Stimulated activated memory B cell treated with anti-CD40 and anti-IgM and Interleukin-4, amounts not matched to agents 10 μg/mL and 1 μg/mL and 100 μg/mL, for 72 hours (primary cell): Measurements from ENCODE around the gene A2M.
A peak's percentile ranks its signal among the peaks of the same experiment; 100 is the strongest.

Experiments used
- ATAC-seq: fragments of 150-1000 bp; cut with Tn5 transposase; 2 replicates; pipeline ENCODE4 v1.10.0; 2021
- H3K27ac Mint-ChIP-seq: one replicate; pipeline ENCODE4 v1.8.0; 2022; ENCODE audit warnings: mild to moderate bottlenecking, mixed read lengths
- H3K27me3 Mint-ChIP-seq: one replicate; pipeline ENCODE4 v1.8.0; 2022; ENCODE audit warnings: mixed read lengths
- H3K36me3 Mint-ChIP-seq: one replicate; pipeline ENCODE4 v1.8.0; 2022; ENCODE audit warnings: mixed read lengths
- H3K4me1 Mint-ChIP-seq: one replicate; pipeline ENCODE4 v1.8.0; 2022; ENCODE audit warnings: mixed read lengths
- H3K4me3 Mint-ChIP-seq: one replicate; pipeline ENCODE4 v1.8.0; 2022; ENCODE audit warnings: mild to moderate bottlenecking, moderate library complexity, mixed read lengths
- H3K9me3 Mint-ChIP-seq: one replicate; pipeline ENCODE4 v1.8.0; 2022; ENCODE audit warnings: mixed read lengths

A2M gene

DNA sequence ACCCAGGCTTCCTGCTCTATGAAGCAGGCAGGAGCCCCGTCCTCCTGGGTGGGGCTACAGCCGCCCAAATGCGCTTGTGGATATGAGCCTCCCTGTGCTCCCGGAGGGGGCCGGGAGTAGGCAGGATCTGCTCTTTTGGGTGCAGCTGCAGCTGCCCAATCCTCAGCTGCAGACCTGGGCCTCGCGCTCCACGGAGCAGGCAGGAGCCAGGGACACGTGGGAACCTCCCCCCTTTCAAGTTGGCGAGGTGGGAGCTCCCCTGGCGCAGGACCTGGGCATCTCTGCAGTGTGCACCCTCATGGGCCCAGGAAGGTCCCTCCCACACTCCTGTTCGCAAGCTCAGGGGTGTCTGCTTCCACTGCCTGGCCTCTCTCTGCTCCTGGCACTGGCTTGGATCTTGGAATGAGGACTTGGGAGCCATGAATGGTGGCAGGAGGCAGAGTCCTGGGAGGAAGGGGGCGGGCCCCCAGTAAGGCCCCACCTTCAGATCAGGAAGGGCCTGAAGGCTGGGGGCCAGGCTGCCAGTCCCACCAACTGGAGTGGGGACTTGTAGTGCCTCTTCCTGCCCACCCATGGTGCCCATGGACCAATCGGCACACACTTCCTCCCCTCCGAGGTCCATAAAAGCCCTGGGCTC lies 65.1 kb downstream of the A2M start:
- peaks cover 2% of the 10 kb centered on the region for H3K36me3 Mint-ChIP-seq
- no peak for ATAC-seq
- no peak overlapping the region for H3K4me3 Mint-ChIP-seq
- peaks cover 20% of the 10 kb centered on the region for H3K27me3 Mint-ChIP-seq
- H3K4me1 Mint-ChIP-seq, result peaks cover 9% of the 10 kb centered on the region
- H3K27ac Mint-ChIP-seq, result no peak overlapping the region
- peaks cover 4% of the 10 kb centered on the region for H3K9me3 Mint-ChIP-seq

DNA sequence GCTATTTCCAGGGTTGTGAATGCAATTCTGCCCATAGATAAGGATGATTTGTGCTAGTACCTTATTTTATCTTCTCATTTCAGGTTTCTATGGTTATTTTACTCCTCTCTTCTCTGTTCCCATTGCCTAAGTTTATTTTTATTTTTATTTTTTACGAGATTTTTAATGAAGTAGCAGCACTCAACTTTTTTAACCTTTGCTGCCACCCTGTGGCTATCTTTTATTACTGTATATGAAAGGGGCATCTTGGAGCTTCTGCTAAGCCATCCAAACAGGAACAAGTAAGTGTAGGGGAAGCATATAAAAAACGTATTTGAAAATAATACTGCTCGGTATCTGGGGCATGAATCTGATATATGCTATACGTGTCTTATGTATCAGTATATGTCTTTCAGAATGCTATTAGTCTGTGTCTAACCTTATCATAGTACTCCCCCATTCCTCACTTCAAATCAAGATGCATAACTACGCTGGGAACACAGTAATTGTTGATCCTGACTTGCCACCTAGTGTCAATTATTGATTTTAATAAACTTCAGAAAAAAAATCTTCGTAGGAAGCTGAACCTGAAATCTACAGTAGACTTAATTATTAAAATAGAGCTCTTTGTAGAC lies 66.1 kb downstream of the A2M start:
- peaks cover 14% of the 10 kb centered on the region for H3K27me3 Mint-ChIP-seq
- peaks cover 9% of the 10 kb centered on the region for H3K4me1 Mint-ChIP-seq
- H3K9me3 Mint-ChIP-seq, result peaks cover 7% of the 10 kb centered on the region
- H3K27ac Mint-ChIP-seq, result no peak overlapping the region
- peak; percentile 58 for ATAC-seq
- peaks cover 7% of the 10 kb centered on the region for H3K36me3 Mint-ChIP-seq
- H3K4me3 Mint-ChIP-seq, result no peak overlapping the region

DNA sequence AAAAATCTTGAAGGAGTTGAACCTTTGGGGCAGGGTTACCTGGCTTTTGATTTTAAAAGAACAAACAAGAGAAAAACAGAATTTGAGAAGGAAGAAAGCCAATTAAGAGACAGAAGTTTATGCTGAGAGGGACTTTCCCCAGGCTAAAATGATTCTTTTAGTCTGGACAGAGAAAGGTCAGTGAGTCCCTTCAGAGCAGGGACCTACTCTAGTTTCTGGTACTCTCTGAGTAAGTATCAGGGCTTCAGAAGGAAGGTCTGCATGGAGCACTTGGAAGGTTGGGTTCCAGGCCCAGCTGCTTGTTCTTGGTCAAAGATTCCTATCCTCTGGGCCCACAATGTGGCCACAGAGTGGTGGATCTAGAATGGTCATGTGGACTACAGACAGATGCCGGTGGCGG lies 66.8 kb downstream of the A2M start:
- H3K9me3 Mint-ChIP-seq, result peaks cover 7% of the 10 kb centered on the region
- peaks cover 9% of the 10 kb centered on the region for H3K4me1 Mint-ChIP-seq
- H3K36me3 Mint-ChIP-seq, result peaks cover 7% of the 10 kb centered on the region
- ATAC-seq, result no peak
- H3K4me3 Mint-ChIP-seq, result no peak overlapping the region
- peak overlapping the region; percentile 33 for H3K27ac Mint-ChIP-seq
- peaks cover 14% of the 10 kb centered on the region for H3K27me3 Mint-ChIP-seq

DNA sequence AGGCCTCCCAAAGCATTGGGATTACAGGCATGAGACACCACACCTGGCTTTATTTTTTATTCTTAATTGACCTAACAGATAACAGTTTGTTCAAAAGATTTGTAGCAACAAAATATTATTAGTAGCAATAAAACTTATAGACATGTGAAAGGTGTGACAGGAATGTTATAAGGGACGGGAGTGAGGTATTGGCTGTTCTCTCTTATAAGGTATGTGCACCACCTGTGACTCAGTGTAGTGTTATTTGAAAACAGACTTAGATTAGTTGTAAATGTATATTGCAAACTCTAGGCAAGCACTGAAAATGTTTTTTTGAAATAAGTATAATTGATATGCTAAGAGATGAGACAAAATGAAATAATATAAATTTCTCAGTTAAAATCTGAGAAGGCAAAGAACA lies 68.6 kb downstream of the A2M start:
- Mint-ChIP-seq H3K27me3 (peaks cover 8% of the 10 kb centered on the region), H3K27ac (no peak overlapping the region), H3K4me1 (peaks cover 9% of the 10 kb centered on the region), H3K9me3 (peaks cover 7% of the 10 kb centered on the region), H3K36me3 (peaks cover 7% of the 10 kb centered on the region), H3K4me3 (no peak overlapping the region)
- ATAC-seq, result no peak

DNA sequence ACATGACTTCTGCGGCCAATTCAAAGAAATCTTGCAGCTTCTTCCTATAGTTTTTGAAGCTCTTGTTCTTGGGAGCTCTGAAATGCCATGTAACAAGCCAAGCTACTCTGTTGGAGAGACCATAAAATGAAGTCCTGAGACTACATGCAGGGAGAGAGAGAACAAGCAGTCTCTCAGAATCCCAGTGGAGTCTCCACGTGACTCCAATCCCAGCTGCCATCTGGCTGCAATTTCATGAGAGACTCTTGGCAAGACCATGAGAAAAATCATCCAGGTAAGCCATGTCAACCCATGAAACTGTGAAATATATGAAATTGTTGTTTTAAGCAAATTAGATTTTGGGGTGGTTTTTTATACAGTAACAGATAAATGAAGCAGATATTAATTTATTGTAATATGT lies 72.0 kb downstream of the A2M start:
- Mint-ChIP-seq H3K4me3 (no peak overlapping the region), H3K9me3 (peaks cover 7% of the 10 kb centered on the region), H3K27me3 (no peaks in the 10 kb centered on the region), H3K27ac (no peak overlapping the region), H3K36me3 (peaks cover 7% of the 10 kb centered on the region), H3K4me1 (peaks cover 3% of the 10 kb centered on the region)
- no peak for ATAC-seq

DNA sequence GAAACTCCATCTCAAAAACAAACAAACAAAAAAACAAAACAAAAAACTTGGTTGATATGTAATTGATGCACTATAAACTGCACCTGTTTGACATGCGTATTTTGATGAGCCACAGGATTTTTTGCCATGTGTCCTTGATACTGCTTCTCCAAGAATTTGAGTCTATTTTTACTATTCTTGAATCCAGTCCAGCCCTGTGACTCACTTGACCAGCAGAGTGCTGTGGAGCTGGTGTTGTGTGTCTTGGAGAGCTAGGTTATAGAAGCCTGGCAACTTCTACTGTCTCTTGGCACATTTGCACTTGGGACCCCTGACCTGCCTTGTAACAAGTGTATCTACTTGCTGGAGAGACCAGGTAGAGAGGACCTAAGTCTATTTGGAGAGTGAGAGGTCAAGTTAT lies 74.4 kb downstream of the A2M start:
- no peaks in the 10 kb centered on the region for H3K4me1 Mint-ChIP-seq

DNA sequence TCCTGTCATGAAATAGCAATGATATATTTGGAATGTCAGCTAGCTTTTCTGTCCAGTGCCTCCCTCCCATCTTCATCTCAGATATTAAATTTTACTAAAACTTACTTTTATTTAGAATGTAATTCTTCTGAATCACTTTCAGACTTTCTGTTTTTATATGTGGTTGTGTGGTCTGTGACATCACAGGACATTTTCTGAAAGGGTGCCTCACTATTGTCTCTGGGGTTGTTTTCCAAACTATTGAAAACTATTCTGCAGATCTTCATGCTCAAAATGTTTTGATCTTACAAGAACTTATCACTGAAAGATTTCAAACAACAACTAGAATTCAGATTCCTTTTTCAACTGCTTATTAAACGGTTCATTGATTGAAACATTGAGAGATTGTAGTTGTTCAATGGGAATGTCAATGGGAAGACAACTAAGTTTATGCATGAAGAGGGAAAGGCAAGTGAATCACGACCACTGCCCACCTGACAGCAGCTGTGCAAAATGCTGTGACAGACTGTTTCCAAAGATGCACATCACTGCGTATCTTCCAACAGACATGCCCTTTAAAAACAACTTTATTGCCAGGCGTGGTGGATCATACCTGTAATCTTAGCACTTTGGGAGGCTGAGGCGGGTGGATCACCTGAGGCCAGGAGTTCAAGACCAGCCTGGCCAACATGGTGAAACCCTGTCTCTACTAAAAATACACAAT lies 75.1 kb downstream of the A2M start:
- H3K4me1 Mint-ChIP-seq, result no peaks in the 10 kb centered on the region
- no peak overlapping the region for H3K4me3 Mint-ChIP-seq
- no peaks in the 10 kb centered on the region for H3K27me3 Mint-ChIP-seq
- H3K9me3 Mint-ChIP-seq, result peaks cover 3% of the 10 kb centered on the region
- H3K27ac Mint-ChIP-seq, result no peak overlapping the region
- peaks cover 5% of the 10 kb centered on the region for H3K36me3 Mint-ChIP-seq
- ATAC-seq, result no peak

More for the DNA sequence above, 74.4 kb downstream of the A2M start:
- no peak overlapping the region for H3K4me3 Mint-ChIP-seq
- peaks cover 7% of the 10 kb centered on the region for H3K36me3 Mint-ChIP-seq
- peaks cover 7% of the 10 kb centered on the region for H3K9me3 Mint-ChIP-seq
- H3K27me3 Mint-ChIP-seq, result no peaks in the 10 kb centered on the region
- no peak for ATAC-seq
- H3K27ac Mint-ChIP-seq, result no peak overlapping the region

DNA sequence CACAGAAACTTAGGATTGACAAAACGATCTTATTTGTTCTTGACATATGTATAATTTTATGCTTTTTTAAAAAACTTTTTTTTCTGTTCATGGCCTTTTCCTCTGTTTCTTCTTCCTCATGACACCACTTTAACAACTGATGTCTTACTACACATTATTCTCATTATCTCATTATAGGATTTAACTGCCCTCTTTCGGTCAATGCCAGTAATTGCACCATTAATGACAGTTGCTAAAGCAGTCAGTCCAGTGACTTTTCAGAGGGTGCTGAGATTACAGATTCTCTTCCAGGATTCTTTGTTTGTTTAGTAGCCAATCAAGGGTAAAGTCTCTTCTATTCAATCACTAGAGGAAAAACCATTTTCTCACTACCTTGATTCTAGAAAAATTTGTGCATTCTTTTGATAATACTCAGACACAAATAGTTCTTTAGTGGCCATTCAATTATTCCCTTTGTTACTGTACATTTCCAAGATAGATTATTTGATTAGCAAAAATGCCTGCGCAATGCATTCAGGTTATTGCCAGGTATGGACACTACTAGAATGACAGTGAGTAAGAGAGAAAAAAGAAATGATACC lies 76.2 kb downstream of the A2M start:
- peak; percentile 63 for ATAC-seq
- Mint-ChIP-seq H3K9me3 (no peaks in the 10 kb centered on the region), H3K4me1 (no peaks in the 10 kb centered on the region), H3K4me3 (no peak overlapping the region), H3K27me3 (no peaks in the 10 kb centered on the region), H3K36me3 (no peaks in the 10 kb centered on the region), H3K27ac (no peak overlapping the region)

DNA sequence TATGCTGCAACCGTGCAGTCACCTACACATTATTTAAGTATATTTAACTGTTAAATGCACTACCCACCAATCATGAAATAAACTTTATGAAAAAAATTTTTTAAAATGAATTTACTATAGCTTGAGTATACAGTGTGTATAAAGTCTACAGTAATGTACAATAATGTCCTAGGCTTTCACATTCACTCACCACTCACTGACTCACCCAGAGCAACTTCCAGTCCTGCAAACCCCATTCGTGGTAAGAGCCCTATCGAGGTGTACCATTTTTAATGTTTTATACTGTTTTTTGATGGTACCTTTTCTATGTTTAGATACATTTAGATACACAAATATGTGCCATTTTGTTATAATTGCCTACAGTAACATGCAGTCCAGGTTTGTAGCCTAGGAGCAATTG lies 78.3 kb downstream of the A2M start:
- Mint-ChIP-seq H3K9me3 (no peaks in the 10 kb centered on the region), H3K27ac (no peak overlapping the region), H3K4me3 (no peak overlapping the region), H3K4me1 (peaks cover 14% of the 10 kb centered on the region), H3K27me3 (no peaks in the 10 kb centered on the region), H3K36me3 (no peaks in the 10 kb centered on the region)
- no peak for ATAC-seq

DNA sequence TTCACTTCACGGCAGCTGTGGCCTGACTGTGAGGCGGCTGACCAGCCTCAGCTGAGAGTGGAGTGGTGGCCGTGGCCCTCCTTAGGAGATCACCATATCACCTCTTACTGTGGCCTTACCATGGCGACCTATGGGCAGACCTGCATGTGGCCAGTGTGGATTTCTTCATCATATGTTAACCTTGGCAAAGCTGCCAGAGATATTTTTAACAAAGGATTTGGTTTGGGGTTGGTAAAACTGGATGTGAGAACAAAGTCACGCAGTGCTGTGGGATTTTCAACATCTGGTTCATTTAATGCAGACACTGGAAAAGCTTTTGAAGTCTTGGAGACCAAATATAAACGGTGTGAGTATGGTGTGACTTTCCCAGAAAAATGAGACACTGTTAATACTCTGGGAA lies 79.5 kb downstream of the A2M start:
- Mint-ChIP-seq H3K27me3 (no peaks in the 10 kb centered on the region), H3K9me3 (no peaks in the 10 kb centered on the region), H3K36me3 (no peaks in the 10 kb centered on the region), H3K4me1 (peaks cover 14% of the 10 kb centered on the region), H3K4me3 (no peak overlapping the region), H3K27ac (no peak overlapping the region)
- no peak for ATAC-seq

DNA sequence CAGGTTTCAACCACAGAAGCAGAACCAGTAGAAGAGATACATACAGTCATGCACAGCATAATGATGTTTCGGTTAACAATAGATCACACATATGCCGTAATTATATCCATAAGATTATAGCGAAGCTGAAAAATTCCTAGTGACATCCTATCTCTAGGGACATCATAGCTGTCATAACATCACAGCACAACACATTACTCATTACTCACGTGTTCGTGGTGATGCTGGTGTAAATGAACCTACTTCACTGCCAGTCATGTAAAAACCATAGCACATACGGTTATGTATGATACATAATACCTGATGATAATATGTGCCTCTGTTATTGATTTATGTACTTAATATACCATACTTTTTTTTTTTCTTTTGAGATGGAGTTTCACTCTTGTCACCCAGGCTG lies 81.6 kb downstream of the A2M start:
- peaks cover 14% of the 10 kb centered on the region for H3K4me1 Mint-ChIP-seq
- H3K27ac Mint-ChIP-seq, result no peak overlapping the region
- no peak for ATAC-seq
- no peaks in the 10 kb centered on the region for H3K27me3 Mint-ChIP-seq
- no peaks in the 10 kb centered on the region for H3K9me3 Mint-ChIP-seq
- no peaks in the 10 kb centered on the region for H3K36me3 Mint-ChIP-seq
- no peak overlapping the region for H3K4me3 Mint-ChIP-seq

DNA sequence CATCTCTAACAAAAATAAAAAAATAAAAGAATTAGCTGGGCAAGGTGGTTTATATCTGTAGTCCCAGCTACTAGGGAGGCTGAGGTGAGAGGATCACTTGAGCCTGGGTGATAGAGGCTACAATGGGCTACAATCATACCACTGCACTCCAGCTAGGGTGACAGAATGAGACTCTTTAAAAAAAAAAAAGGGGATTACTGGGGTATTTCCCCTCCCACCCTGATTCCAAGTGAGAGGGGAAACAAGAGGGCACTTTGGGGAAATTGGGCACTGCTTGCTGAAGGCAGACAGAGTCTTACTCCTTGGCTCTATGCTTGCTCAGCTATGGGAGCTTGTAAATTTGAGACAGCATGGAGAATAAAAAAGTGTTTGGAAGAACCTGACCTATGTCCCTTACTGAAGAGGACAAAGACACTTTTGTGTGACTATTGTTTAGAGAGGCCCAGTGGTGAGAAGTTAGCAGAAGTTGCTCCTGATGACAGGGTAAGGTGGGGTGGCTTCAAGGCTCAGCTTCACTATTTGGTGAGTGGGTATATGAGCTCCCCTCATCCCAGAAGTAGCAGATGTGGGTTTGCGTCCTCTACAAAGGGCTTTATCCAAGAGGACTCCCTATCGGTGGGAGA lies 82.3 kb downstream of the A2M start:
- Mint-ChIP-seq H3K9me3 (no peaks in the 10 kb centered on the region), H3K36me3 (no peaks in the 10 kb centered on the region), H3K4me1 (peaks cover 14% of the 10 kb centered on the region), H3K4me3 (no peak overlapping the region), H3K27ac (peak overlapping the region; percentile 2), H3K27me3 (no peaks in the 10 kb centered on the region)
- no peak for ATAC-seq

DNA sequence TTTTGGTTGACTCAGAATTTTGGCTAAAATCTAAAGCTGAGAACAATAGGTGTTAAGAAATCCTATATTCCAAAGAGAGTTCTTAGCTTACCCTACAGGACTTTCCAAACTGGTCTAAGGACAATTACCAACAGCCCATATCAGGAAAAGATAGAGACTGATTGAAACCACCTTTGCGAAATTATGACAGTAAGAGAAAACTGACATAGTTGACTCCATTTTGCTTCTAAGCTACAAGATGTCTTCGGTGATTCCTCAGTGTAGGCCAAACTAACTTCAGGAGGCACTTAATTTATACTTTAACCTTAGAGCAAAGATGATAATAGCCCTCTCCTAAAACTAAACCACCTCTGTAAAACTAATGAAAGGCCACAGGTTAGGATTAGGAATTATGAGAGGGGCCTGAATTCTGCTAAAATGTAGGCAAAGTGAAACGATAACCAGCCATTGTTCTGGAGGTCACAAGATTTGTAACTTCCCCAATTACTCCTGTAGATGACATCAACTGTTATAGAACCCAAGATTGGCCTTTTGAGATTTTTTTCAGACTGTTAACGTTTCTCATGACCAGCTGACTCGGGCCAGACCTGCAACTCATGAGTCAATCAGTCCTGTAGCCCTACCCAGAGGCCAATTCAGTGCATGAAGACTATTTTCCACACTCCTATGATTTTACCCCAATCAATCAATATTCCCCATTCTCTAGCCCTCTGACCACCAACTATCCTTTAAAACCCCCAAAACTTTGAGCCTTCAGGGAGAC lies 83.3 kb downstream of the A2M start:
- no peaks in the 10 kb centered on the region for H3K9me3 Mint-ChIP-seq
- H3K4me3 Mint-ChIP-seq, result no peak overlapping the region
- H3K36me3 Mint-ChIP-seq, result no peaks in the 10 kb centered on the region
- ATAC-seq, result peak; percentile 82
- H3K27ac Mint-ChIP-seq, result peak overlapping the region; percentile 2
- no peaks in the 10 kb centered on the region for H3K27me3 Mint-ChIP-seq
- H3K4me1 Mint-ChIP-seq, result peaks cover 14% of the 10 kb centered on the region

DNA sequence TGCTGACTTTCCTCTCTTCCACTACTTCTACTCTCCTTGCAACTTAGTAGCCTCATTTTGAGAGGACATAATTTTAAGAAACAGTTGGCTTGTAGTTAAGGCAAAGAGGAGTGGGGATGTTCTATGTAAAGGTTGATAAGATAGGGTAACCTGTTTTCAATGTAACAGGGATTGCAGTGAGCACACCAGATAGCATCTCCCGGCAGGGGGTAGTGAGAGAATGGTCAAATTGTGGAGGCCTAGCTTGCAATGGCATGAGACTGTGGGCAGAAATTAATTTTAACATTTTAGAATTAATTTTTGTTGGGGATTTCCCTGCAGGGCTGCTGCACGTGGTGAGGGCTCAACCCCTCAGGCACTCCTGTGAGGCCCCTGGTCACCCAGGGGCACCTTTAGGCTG lies 84.9 kb downstream of the A2M start:
- Mint-ChIP-seq H3K36me3 (no peaks in the 10 kb centered on the region), H3K4me3 (no peak overlapping the region), H3K27ac (no peak overlapping the region), H3K27me3 (no peaks in the 10 kb centered on the region), H3K4me1 (peaks cover 14% of the 10 kb centered on the region), H3K9me3 (no peaks in the 10 kb centered on the region)
- ATAC-seq, result no peak
